ENCODE data around the gene KREMEN2.

- no peak for TF ChIP-seq CTCF (IDR thresholded peaks at IDR 0.05)
- no peak for TF ChIP-seq POLR2A (IDR thresholded peaks at IDR 0.05)
Measured at GRCh38 chr16:2973093-2973492, 9.0 kb downstream of the KREMEN2 start.

All from esophagus squamous epithelium (tissue), 4 donors.